Measurements from ENCODE around the gene PPP5C.
A peak's percentile ranks its signal among the peaks of the same experiment; 100 is the strongest.

The PPP5C gene

GRCh38 chr19:46366620-46367292 lies 19.9 kb downstream of the PPP5C start:
- H3K4me3 ChIP-seq (ENCODE audit: low read length), result no peak overlapping the region
- no peak for DNase-seq (ENCODE audit: low read depth)
- TF ChIP-seq, protein P1, sequence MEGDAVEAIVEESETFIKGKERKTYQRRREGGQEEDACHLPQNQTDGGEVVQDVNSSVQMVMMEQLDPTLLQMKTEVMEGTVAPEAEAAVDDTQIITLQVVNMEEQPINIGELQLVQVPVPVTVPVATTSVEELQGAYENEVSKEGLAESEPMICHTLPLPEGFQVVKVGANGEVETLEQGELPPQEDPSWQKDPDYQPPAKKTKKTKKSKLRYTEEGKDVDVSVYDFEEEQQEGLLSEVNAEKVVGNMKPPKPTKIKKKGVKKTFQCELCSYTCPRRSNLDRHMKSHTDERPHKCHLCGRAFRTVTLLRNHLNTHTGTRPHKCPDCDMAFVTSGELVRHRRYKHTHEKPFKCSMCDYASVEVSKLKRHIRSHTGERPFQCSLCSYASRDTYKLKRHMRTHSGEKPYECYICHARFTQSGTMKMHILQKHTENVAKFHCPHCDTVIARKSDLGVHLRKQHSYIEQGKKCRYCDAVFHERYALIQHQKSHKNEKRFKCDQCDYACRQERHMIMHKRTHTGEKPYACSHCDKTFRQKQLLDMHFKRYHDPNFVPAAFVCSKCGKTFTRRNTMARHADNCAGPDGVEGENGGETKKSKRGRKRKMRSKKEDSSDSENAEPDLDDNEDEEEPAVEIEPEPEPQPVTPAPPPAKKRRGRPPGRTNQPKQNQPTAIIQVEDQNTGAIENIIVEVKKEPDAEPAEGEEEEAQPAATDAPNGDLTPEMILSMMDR (conservative IDR thresholded peaks at IDR 0.05; ENCODE audit: low read length), result no peak

DNA sequence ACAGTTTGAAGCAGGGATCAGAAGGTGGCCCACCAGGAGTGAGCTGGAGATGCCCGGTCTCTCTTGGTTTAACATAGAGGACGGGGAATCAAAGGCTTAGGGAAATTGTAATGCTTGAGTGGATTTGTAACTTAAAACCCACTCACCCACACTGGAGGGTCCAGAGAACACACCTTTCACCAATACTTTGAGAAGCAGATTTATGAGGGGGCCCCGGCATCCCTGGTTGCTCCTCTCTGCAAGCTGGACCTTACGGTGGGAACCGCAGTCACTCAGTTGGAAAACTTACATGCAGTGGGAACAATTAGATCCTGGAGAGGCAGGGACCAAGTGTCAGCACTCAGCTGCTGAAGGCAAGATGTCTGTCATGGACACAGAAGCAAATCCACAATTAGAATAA lies 20.5 kb downstream of the PPP5C start:
- TF ChIP-seq, protein P1 (conservative IDR thresholded peaks at IDR 0.05; ENCODE audit: low read length), result no peak
- no peak for DNase-seq (ENCODE audit: low read depth)
- H3K4me3 ChIP-seq (ENCODE audit: low read length), result no peak overlapping the region

DNA sequence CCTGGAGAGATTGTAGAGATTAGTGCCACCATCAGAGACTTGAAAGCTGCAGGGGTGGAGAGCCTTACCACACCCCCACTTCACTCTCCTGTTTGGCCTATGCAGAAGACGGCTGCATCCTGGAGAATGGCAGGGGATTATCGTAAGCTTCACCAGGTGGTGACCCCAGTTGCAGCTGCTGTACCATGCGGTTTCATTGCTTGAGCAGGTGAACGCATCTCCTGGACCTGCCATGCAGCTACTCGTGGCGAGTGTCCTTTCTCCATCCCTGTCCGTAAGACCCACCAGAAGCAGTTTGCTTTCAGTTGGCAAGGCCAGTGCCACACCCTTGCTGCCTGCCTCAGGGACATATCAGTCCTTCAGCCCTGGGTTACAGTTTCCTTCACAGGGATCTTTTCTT lies 21.2 kb downstream of the PPP5C start:
- TF ChIP-seq, protein P1 (conservative IDR thresholded peaks at IDR 0.05; ENCODE audit: low read length), result no peak
- no peak overlapping the region for H3K4me3 ChIP-seq (ENCODE audit: low read length)
- no peak for DNase-seq (ENCODE audit: low read depth)

DNA sequence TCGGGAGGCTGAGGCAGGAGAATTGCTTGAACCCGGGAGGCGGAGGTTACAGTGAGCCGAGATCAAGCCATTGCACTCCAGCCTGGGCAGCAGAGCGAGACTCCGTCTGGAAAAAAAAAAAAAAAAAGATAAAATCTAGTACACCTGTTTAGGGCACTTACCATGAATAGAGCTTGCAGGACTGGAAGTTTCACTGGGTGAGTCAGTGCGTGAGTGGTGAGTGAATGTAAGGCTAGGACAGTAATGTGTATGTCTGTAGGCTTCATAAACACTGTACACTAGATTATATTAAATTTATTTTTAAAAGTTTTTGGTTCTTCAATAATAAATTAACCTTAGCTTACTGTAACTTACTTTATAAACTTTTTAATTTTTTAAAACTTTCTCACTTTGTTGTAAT lies 22.9 kb downstream of the PPP5C start:
- TF ChIP-seq, protein P1 (conservative IDR thresholded peaks at IDR 0.05; ENCODE audit: low read length), result no peak
- DNase-seq (ENCODE audit: low read depth), result no peak

DNA sequence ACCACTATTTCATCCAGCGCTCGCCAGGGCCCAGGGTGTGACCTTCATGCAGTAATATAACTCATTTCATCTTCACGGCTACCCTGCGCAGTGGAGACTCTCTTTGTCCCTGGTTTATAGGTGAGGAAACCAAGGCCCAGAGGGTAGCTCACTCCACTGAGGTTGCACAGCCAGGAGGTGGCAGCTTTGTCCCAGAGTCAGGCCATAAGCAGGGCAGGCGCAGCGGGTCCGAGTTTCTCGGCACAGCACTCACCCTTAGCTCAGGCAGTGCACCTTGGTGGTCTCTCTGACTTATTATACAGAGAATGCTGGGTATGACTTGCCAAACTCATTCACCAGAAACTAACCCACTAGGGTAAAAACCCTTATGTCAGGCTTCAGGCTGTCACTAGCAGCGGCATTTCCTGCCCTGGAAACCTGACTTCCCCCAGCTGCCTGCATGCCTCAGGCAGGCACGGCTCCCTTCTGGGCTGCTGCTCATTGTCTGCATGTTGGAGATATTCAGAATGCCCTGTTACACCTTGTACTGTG lies 24.5 kb downstream of the PPP5C start:
- H3K4me3 ChIP-seq (ENCODE audit: low read length), result no peak overlapping the region
- TF ChIP-seq, protein P1 (conservative IDR thresholded peaks at IDR 0.05; ENCODE audit: low read length), result no peak
- DNase-seq (ENCODE audit: low read depth), result no peak

More for the DNA sequence above, 22.9 kb downstream of the PPP5C start:
- no peak overlapping the region for H3K4me3 ChIP-seq (ENCODE audit: low read length)

GRCh38 chr19:46372901-46373490 lies 26.1 kb downstream of the PPP5C start:
- H3K4me3 ChIP-seq (ENCODE audit: low read length), result peak overlapping the region; percentile 12; the same call in 1 of the 2 replicates
- DNase-seq (ENCODE audit: low read depth), result peak; percentile 44

More at GRCh38 chr19:46372901-46373490, 26.1 kb downstream of the PPP5C start:
- TF ChIP-seq, protein P1 (conservative IDR thresholded peaks at IDR 0.05; ENCODE audit: low read length), result peak; percentile 48
